Osteocyte (in vitro differentiated cells): ENCODE measurements around the gene MSMP. TPM values are rescaled to one million over a fixed set of nuclear protein-coding genes. Genes with fewer than 3 reads are reported as not detected.

Source experiments
- DNase-seq: peaks from one replicate; pipeline ENCODE4 v3.0.0; 2021; ENCODE audit warnings: mixed read lengths; ENCODE audit not compliant: unreplicated experiment; ENCODE audit errors: extremely low spot score
- H3K27ac Mint-ChIP-seq: one replicate; pipeline ENCODE4 v1.8.0; 2021; ENCODE audit warnings: mild to moderate bottlenecking, mixed read lengths; ENCODE audit not compliant: unreplicated experiment
- H3K27me3 Mint-ChIP-seq: one replicate; pipeline ENCODE4 v1.8.0; 2021; ENCODE audit warnings: mixed read lengths; ENCODE audit not compliant: unreplicated experiment
- H3K36me3 Mint-ChIP-seq: one replicate; pipeline ENCODE4 v1.8.0; 2021; ENCODE audit warnings: mixed read lengths; ENCODE audit not compliant: unreplicated experiment
- H3K4me1 Mint-ChIP-seq: one replicate; pipeline ENCODE4 v1.8.0; 2021; ENCODE audit warnings: mixed read lengths; ENCODE audit not compliant: unreplicated experiment
- H3K4me3 Mint-ChIP-seq: one replicate; pipeline ENCODE4 v1.8.0; 2021; ENCODE audit warnings: mild to moderate bottlenecking, moderate library complexity, mixed read lengths; ENCODE audit not compliant: unreplicated experiment
- H3K9me3 Mint-ChIP-seq: one replicate; pipeline ENCODE4 v1.8.0; 2021; ENCODE audit warnings: mixed read lengths; ENCODE audit not compliant: unreplicated experiment
- total RNA-seq: library from RNA; stranded (reverse); gene quantifications from 2 replicates; pipeline ENCODE4 v1.2.1, GENCODE V29; 2021
- TF ChIP-seq, protein P1 (sequence below): fragments of 200-600 bp; sonication (generic); IDR thresholded peaks from 2 replicates; pipeline ENCODE4 v1.5.0; 2021; ENCODE audit warnings: antibody characterized with exemption, mild to moderate bottlenecking, moderate library complexity

MSMP gene
- total RNA-seq, 1 donor from 2014 or later: 0.56 TPM

DNA sequence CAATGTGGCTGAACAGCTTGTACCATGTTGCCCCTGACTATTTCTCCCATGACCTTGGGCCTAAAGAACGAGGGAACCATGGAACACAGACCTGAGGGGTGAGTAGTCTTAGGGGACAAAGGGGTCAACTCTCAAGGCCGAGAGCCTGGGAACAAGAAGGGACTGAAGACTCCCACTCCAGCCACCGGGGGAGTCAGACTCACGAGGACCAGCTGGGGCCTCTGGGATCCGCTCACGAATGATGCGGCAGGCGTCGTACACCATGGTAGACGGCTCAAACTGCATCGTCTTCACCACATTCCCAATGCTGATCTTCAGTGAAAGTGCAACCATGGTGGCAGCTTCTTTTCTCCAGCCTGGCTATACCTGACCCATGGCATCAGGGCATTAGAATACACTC is 28.7 kb downstream of the MSMP start:
- TF ChIP-seq, protein P1, sequence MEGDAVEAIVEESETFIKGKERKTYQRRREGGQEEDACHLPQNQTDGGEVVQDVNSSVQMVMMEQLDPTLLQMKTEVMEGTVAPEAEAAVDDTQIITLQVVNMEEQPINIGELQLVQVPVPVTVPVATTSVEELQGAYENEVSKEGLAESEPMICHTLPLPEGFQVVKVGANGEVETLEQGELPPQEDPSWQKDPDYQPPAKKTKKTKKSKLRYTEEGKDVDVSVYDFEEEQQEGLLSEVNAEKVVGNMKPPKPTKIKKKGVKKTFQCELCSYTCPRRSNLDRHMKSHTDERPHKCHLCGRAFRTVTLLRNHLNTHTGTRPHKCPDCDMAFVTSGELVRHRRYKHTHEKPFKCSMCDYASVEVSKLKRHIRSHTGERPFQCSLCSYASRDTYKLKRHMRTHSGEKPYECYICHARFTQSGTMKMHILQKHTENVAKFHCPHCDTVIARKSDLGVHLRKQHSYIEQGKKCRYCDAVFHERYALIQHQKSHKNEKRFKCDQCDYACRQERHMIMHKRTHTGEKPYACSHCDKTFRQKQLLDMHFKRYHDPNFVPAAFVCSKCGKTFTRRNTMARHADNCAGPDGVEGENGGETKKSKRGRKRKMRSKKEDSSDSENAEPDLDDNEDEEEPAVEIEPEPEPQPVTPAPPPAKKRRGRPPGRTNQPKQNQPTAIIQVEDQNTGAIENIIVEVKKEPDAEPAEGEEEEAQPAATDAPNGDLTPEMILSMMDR: no peak
- Mint-ChIP-seq H3K27ac (no peak overlapping the region), H3K4me1 (peaks cover 4% of the 10 kb centered on the region), H3K27me3 (no peaks in the 10 kb centered on the region), H3K9me3 (no peaks in the 10 kb centered on the region), H3K36me3 (peaks cover 37% of the 10 kb centered on the region), H3K4me3 (no peak overlapping the region)
- DNase-seq: no peak

DNA sequence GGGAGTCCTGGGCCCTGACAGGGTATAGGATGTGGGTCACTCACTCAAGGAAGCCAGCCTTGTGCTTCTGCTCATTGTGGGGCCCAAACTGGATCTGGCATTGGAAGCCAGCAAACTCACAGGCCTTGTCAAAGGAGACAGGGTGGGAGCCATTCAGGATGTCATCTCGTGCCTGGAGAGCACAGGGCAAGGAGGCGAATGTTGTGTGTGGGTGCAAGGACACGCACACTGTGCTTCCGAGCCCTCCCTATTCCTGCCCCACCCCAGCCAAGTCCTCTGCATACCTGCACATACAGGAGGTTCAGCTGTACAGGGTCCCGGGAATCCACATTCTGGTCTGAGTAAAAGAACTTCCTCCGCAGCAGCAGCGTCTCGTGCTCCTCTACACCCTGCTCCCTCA is 30.2 kb downstream of the MSMP start:
- no peak overlapping the region for H3K27ac Mint-ChIP-seq
- H3K9me3 Mint-ChIP-seq: no peaks in the 10 kb centered on the region
- H3K36me3 Mint-ChIP-seq: peaks cover 48% of the 10 kb centered on the region
- H3K4me1 Mint-ChIP-seq: peaks cover 4% of the 10 kb centered on the region
- TF ChIP-seq, protein P1: no peak
- H3K27me3 Mint-ChIP-seq: no peaks in the 10 kb centered on the region
- no peak overlapping the region for H3K4me3 Mint-ChIP-seq
- DNase-seq: no peak

DNA sequence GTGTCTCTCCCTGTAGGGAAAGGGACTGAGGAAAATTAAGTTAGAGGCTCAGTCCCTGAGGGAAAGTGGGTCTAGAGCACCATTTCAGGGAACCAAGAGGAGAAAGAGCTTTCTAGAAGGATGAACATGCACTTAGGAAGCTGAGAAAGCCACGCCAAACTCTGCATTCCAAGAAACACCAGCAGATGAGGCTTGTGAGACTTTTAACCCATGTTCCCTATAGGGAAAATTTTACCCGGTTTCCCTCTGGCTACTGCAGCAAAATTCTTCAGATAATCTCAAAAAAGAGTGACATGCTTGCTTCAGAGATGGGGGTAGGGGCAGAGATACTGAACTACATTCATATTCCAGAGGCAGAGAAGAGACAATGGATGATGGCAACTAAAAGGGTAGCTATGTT is 30.6 kb downstream of the MSMP start:
- TF ChIP-seq, protein P1: no peak
- Mint-ChIP-seq H3K4me3 (no peak overlapping the region), H3K9me3 (no peaks in the 10 kb centered on the region), H3K36me3 (peaks cover 50% of the 10 kb centered on the region), H3K4me1 (peaks cover 4% of the 10 kb centered on the region), H3K27me3 (no peaks in the 10 kb centered on the region), H3K27ac (no peak overlapping the region)
- no peak for DNase-seq

DNA sequence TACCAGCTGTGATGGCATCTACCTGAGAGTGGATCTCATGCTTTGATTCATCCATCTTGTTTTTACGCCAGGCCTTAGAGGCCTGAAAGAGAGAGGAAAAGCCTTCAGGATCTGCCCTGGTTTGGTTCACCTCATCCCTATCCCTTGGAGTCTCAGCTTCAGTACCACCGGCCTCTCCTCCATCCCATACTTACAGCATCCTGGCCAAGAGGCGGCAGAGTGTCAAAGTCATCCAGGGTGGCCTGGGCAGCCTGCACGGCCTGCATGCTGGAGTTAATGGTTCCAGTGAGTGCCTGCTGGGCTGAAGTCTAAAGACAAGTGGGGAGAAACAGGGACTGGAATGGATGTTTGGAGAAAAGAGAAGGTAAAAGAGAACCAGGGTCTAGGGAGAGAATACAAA is 34.5 kb downstream of the MSMP start:
- TF ChIP-seq, protein P1: no peak
- no peak overlapping the region for H3K27ac Mint-ChIP-seq
- no peak for DNase-seq
- H3K4me1 Mint-ChIP-seq: no peaks in the 10 kb centered on the region
- no peaks in the 10 kb centered on the region for H3K9me3 Mint-ChIP-seq
- no peaks in the 10 kb centered on the region for H3K27me3 Mint-ChIP-seq
- peaks cover 76% of the 10 kb centered on the region for H3K36me3 Mint-ChIP-seq
- H3K4me3 Mint-ChIP-seq: no peak overlapping the region

DNA sequence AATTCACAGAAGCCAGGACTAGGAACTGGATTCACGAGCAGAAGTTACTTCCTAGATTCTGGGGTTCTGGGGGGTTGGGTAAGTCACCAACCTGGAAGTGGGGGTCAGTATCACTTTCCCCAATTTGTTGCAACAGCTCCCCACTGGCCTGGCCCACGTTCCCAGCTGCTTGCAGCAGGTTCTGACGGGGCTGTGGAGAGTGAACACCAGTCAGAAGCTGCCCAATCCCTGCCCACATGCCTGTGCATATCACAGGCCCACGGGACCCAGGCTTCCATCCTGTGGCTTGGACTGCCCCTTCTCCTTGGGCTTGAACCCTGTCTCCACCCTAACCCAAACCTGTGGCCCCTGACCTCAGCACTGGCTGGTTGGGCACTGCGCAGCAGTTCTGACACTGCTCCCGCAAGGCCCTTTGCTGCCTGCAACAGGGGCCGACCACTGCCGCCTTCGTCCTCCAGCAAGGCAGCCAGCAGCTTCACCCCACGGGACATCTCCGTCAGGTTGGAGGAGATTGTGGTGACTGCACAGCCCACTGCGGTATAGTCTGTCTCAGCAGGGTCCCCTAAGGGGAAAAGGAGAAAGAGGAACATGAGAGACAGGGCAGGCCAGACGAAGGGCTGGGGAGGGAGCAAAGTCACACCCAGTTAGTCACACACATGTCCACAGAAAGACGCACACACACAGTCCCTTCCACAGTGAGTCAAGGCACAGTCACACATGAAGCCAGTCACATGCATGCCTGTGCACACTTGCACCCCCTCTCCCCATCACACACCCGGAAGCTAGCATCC is 35.2 kb downstream of the MSMP start:
- H3K27me3 Mint-ChIP-seq: no peaks in the 10 kb centered on the region
- H3K27ac Mint-ChIP-seq: no peak overlapping the region
- DNase-seq: no peak
- no peak overlapping the region for H3K4me3 Mint-ChIP-seq
- no peaks in the 10 kb centered on the region for H3K4me1 Mint-ChIP-seq
- TF ChIP-seq, protein P1: no peak
- H3K36me3 Mint-ChIP-seq: peaks cover 73% of the 10 kb centered on the region
- H3K9me3 Mint-ChIP-seq: no peaks in the 10 kb centered on the region
